Stimulated activated CD8-positive, alpha-beta memory T cell treated with anti-CD3 and anti-CD28 coated beads, Interleukin-7, amount 100 ng/mL, for 48 hours (primary cell): ENCODE results near the gene ARFGAP2.

Experiments used
- DNase-seq, 2 donors: peaks; one replicate each; pipeline ENCODE4 v3.0.0-alpha.2; 2020; ENCODE audit warnings: low read depth in 1 of 2; ENCODE audit errors: extremely low read depth in 1 of 2

ARFGAP2 gene

GRCh38 chr11:47188259-47188658 is 11.6 kb upstream of the ARFGAP2 start:
- no peak for DNase-seq

GRCh38 chr11:47187723-47188122 is 11.0 kb upstream of the ARFGAP2 start:
- no peak for DNase-seq

DNA sequence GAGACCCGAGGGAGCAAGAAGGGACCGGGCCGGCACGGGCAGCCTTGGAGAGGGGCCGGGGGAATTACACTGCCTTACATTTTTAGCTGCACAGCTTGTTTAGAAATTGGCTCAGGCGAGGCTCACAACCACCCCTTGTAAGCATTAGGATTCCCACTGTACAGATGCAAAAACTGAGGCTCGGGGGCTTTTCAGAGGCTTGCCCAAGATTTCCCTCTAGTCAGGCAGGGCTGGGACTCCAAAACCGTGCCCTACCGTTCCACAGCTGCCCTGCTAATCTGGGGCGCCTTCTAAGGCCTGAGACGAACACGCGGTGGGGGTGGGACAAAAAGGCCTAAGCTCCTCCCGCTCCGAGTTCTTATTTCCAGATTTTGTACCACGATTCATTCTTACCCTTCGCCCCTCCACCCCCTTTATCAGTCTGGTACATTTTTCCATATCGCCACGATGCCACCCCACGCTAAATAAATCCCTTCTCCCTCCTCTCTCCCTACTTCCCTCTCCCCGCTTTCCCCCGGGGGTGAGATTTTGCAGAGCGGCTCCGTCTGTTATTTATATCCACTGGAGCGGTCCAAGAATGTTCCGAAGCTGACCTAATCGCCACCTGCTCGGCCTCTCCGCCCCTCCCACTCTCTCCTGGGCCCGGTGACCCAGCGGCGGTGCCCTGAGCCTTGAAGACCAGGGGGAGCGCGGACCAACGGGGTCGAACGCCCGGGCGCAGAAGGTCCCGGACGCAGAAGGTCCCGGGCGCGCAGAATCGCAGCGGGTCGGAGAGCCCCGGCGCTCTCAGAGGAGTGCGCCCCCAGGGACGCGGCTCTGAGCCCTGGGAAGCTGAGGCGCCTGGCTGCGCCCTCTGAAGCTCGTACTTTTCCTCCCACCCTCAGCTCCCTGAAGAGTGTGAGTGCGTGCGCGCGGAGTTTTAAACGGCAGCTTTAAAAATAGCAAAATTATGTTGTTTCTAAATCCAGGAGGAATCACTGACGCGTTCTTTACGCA is 10.3 kb upstream of the ARFGAP2 start:
- DNase-seq, result no peak

DNA sequence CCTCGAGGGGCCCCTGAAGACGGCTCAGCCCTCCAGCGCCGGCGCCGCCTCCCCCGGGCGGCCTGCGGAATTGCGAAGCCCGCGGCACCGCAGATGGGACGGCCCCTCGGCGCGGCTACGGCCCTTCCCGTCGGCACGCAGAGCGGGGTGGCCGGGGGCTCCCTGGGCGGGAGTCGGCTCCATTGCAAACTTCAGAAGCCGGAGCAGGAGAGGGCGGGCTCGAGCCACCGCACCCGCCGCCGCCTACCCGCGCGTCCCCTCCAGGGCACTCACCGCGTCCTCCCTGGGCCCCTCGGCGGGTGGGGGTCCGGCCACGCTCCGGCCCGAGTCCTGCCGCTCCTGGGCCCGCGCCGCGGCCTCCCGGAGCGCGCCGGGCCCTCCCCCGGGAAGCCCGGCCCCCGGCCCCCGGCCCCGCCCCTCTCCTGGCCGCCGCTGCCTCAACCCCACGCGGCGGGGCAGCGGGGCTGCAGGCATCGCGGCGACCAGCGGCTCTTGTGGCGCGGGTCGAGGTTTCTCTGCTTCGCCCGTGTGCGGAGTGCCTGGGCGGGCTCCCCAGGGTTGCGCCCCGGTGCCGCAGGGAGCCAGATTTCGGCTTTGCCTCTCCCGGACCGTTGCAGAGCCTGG is 9.5 kb upstream of the ARFGAP2 start, which contains the start of gene PACSIN3:
PACSIN3 (minus strand) TSS at position 359 of the 624 bp plus-strand sequence. CDS start 3,707 bp downstream, outside the sequence.
- DNase-seq, result no peak

DNA sequence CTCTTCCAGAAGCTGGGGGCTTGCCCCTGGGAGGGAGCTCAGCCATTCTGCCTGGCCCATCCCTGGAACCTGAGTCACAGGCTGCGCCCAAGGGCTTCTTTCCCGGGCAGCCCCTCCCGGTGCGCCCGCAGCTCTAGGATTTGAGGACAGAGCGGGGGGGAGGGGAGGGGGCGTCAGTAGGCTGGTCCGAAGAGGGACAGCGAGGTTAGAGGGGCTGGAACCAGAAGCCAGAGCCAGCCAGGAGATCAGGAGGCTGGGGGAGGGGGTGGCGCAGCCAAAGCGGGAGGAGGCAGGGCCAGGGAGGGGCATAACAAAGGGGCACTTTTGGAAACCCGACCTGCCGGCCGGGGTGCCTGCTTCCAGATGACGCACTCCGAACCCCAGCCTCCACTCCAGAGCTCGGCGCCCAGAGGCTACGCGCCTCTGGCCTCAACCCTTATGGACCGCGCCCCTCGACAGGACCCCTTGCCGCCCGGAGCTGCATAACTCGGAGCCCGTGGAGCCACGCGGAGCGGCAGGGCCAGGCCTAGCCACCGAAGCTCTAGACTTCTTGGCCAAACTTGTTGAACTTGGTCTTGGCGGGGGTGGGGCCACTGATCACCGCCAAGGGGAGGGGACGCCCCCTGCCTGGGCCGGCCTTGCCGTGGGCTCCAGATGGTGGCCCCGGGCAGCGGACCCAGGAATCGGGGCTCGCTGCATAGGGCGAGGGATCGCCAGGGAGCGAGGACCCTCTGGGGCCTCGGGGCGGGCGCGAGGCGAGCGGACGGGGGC is 8.8 kb upstream of the ARFGAP2 start:
- no peak for DNase-seq

GRCh38 chr11:47184711-47185304 is 8.1 kb upstream of the ARFGAP2 start:
- no peak for DNase-seq

GRCh38 chr11:47183969-47184368 is 7.3 kb upstream of the ARFGAP2 start:
- DNase-seq, result no peak

DNA sequence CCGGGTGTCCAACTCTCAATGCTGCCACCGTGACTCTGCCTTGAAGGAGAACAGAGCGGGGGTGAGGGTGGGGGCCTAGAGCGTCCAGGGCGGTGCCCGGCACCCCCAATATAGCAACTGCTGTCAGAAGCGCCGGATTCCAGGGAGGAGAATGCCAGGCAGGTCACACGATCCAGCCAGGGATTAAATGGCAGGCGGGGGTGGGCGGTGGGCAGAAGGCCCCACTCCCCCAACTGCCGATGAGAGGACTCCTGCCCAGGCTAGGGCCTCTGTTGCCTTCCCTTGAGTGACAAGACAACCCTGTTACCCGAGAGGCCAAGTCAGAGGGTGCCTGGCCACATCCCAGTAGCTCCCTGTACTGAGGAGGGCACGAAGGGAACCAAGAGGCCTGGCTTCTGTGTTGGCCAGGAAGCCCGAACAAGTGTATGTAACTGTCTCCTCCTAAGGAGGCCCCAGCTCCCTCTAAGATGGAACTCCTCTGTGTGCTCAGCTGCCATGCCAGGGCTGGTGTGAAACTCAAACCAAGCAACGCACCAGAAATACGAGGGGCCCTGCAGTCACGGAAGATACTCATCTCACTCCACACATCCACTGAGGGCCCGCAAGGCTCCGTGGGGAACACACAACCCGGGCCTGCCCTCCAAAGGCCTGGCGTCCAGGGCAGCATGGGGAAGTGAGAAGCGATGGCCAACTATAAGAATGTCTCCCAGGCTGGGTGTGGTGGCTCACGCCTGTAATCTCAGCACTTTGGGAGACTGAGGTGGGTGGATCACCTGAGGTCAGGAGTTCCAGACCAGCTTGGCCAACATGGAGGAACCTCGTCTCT is 6.6 kb upstream of the ARFGAP2 start:
- DNase-seq, result no peak

GRCh38 chr11:47182380-47182779 is 5.7 kb upstream of the ARFGAP2 start:
- DNase-seq, result no peak

- no peak for DNase-seq
Measured at GRCh38 chr11:47181271-47181670, 4.6 kb upstream of the ARFGAP2 start.

DNA sequence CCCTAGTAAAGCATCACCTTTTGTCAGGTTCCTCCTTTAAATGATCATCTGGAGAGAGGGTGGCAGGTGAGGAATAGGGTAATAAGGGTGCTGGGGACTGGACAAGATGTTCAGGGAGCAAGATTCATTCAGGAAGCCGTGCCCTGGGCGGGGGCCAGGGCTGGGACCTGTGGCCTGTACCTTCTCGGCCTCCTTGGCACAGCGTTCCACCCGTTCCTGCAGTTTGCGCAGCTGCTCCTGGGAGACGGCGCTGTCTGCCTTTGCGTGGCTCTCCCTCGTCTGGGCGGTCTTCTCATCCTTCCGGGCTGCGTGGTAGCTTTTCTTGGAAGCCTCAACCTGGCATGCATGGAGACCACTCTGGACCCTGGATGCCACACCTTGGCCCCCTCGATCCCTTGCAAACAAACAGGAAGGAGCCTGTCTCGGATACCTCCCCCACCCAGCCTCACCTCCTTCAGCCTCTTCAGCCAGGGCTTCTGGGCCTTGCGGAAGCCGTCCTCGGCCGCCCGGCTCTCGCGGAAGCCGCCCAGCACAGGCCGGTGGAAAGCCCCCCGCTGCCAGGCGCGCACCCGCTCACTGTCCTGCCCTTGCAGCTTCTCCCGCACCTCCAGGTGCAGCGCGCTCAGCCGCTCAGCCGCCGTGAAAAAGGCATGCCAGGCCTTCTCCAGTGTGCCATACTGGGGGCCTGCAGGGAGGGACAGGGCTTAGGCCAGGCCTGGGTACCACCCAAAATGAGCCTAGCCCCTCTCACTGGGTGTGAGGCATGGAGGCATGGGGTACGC is 3.5 kb upstream of the ARFGAP2 start:
- no peak for DNase-seq

GRCh38 chr11:47179655-47179991 is 2.9 kb upstream of the ARFGAP2 start:
- no peak for DNase-seq

DNA sequence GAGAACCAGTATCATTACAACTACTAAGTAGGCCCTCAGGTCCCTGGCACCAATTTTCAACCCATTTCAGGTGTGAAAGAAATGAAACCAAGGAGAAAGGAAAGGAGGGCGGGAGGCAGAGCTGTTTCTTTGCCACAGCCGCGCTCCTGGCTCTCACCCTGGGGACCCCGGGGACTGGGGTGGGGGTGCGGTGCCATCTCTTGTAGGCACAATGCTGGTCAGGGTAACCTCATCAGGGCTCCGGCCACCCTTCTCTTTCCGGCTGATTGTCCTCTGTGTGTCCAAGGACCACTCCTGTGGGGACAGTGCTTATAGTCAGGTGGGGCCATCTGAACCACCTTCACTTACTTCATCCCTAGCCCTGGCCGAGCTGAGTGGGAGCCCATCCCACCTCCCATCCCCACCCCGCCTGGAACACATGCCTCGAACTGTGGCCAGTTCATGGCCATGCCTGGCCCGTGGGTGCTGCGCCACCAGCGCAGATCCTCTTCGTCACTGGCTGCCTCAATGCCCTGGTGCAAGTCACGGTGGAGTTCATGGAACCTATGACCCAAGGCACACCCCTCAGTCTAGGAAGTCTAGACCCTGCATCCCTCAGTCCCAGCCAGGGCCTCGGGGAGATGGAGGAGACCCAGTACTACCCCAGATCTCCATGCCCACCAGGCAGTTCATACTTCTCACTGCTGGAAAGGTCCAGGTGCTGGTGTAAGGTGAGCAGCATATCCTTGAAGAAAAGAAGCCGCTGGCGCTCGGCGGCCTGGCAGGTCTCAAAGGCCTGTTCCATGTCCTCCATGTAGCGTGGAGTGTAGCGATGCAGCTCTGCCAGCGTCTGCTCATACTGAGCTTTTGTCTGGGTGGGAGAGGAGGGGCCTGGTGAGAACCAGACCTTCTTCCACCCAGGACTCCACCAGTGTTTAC is 2.3 kb upstream of the ARFGAP2 start:
- no peak for DNase-seq

GRCh38 chr11:47178316-47178715 is 1.6 kb upstream of the ARFGAP2 start:
- no peak for DNase-seq

GRCh38 chr11:47177846-47178245 is 1.2 kb upstream of the ARFGAP2 start:
- DNase-seq, result no peak

GRCh38 chr11:47177229-47177845 is 658 bp upstream of the ARFGAP2 start:
- DNase-seq, result peak; percentile 31 to 64

DNA sequence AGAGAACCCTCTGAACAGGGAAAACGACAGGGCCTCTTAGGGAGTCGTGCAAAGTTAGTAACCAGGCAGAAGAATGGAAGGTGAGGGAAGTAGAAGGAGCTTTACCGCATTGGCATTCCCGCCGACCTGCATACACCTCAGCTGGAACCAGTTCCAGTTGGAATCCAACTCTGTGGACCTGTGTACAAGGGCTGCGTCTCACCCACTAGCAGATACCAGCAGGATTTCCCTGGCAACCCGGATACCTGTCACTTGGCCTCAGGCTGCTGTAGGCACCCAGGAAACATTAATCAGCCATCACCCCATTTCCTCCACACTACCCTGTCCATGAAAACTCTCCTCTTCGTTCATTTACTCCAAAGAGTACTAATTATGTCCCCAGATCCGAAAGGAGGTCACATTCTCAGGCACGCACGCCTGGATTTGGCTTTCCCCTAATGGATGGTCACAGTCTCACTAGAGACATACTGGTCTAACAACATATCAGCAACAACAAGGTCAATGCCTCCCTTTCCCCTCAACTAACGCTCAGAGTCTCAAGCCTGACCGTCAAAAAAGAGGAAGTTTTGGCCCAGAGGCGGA is 842 bp downstream of the ARFGAP2 start:
- no peak for DNase-seq
